ENCODE results near the gene ZMIZ1.
"Not testable (repeated sequence)": the region's sequence is repeated elsewhere in the genome, so short reads cannot be mapped to it uniquely, and the experiment has no call there.

The ZMIZ1 gene

GRCh38 chr10:79336276-79336675 lies 267.5 kb downstream of the ZMIZ1 start:
- no peaks in the 10 kb centered on the region for H3K27me3 ChIP-seq (ENCODE audit: insufficient read depth, low read depth)
- H3K27ac ChIP-seq, result no peak overlapping the region
- H3K79me2 ChIP-seq (ENCODE audit: insufficient read depth, low read depth), result no peaks in the 10 kb centered on the region
- peaks cover 8% of the 10 kb centered on the region for H3K4me1 ChIP-seq (ENCODE audit: low read depth, poor library complexity, severe bottlenecking)
- H3K36me3 ChIP-seq (ENCODE audit: insufficient read depth), result no peaks in the 10 kb centered on the region
- no peak overlapping the region for H3K4me2 ChIP-seq
- H3K4me3 ChIP-seq (IDR thresholded peaks at IDR 0.05; ENCODE audit: insufficient read depth, low read depth, low read length), result no peak overlapping the region
- H4K20me1 ChIP-seq (ENCODE audit: insufficient read depth), result no peaks in the 10 kb centered on the region
- no peak for TF ChIP-seq CTCF (conservative IDR thresholded peaks at IDR 0.05; ENCODE audit: low read depth, low read length)
- H2AFZ ChIP-seq (ENCODE audit: low read depth), result no peak overlapping the region
- H3K9ac ChIP-seq, result no peak overlapping the region

- Histone ChIP-seq H3K27ac (no peak overlapping the region), H4K20me1 (ENCODE audit: insufficient read depth) (no peaks in the 10 kb centered on the region), H3K4me2 (no peak overlapping the region), H3K4me1 (ENCODE audit: low read depth, poor library complexity, severe bottlenecking) (peaks cover 5% of the 10 kb centered on the region), H3K79me2 (ENCODE audit: insufficient read depth, low read depth) (no peaks in the 10 kb centered on the region), H3K36me3 (ENCODE audit: insufficient read depth) (no peaks in the 10 kb centered on the region), H2AFZ (ENCODE audit: low read depth) (no peak overlapping the region), H3K27me3 (ENCODE audit: insufficient read depth, low read depth) (no peaks in the 10 kb centered on the region), H3K4me3 (IDR thresholded peaks at IDR 0.05; ENCODE audit: insufficient read depth, low read depth, low read length) (no peak overlapping the region), H3K9ac (no peak overlapping the region)
- no peak for TF ChIP-seq CTCF (conservative IDR thresholded peaks at IDR 0.05; ENCODE audit: low read depth, low read length)
Observed at GRCh38 chr10:79336739-79337138, 268.0 kb downstream of the ZMIZ1 start.

- H2AFZ ChIP-seq (ENCODE audit: low read depth); H3K36me3 ChIP-seq (ENCODE audit: insufficient read depth); H3K9ac ChIP-seq; H3K27me3 ChIP-seq (ENCODE audit: insufficient read depth, low read depth); H3K4me2 ChIP-seq; H3K27ac ChIP-seq; H3K4me1 ChIP-seq (ENCODE audit: low read depth, poor library complexity, severe bottlenecking); H3K79me2 ChIP-seq (ENCODE audit: insufficient read depth, low read depth); H3K4me3 ChIP-seq (IDR thresholded peaks at IDR 0.05; ENCODE audit: insufficient read depth, low read depth, low read length); H4K20me1 ChIP-seq (ENCODE audit: insufficient read depth): not testable (repeated sequence)
Observed at GRCh38 chr10:79337783-79338469, 269.2 kb downstream of the ZMIZ1 start.

DNA sequence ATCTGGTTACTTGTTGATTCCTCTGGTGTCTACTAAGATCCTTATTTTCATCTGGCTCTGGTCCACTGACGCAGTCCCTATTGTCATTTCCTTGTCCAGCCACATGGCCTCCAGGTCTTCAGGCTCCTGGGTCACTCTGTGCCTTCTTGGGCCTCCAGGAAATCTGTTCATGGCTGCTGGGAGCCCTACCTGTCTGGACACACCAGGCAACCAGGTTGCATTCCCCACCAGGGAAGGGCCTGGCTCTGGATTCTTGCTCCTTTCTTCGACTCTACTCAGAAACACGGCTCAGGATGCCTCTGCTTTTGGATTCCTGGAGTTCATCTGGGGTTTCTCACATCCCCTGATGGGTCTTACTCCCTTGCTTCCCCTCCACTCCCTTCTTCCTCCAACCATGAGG lies 270.5 kb downstream of the ZMIZ1 start:
- H3K4me1 ChIP-seq (ENCODE audit: low read depth, poor library complexity, severe bottlenecking), result no peaks in the 10 kb centered on the region
- no peaks in the 10 kb centered on the region for H3K79me2 ChIP-seq (ENCODE audit: insufficient read depth, low read depth)
- H2AFZ ChIP-seq (ENCODE audit: low read depth), result no peak overlapping the region
- no peaks in the 10 kb centered on the region for H3K36me3 ChIP-seq (ENCODE audit: insufficient read depth)
- no peak overlapping the region for H3K27ac ChIP-seq
- H3K9ac ChIP-seq, result no peak overlapping the region
- H3K4me3 ChIP-seq (IDR thresholded peaks at IDR 0.05; ENCODE audit: insufficient read depth, low read depth, low read length), result no peak overlapping the region
- H4K20me1 ChIP-seq (ENCODE audit: insufficient read depth), result no peaks in the 10 kb centered on the region
- H3K27me3 ChIP-seq (ENCODE audit: insufficient read depth, low read depth), result no peaks in the 10 kb centered on the region
- TF ChIP-seq CTCF (conservative IDR thresholded peaks at IDR 0.05; ENCODE audit: low read depth, low read length), result no peak
- no peak overlapping the region for H3K4me2 ChIP-seq

GRCh38 chr10:79340646-79341244 lies 272.0 kb downstream of the ZMIZ1 start:
- no peaks in the 10 kb centered on the region for H3K36me3 ChIP-seq (ENCODE audit: insufficient read depth)
- no peaks in the 10 kb centered on the region for H3K27me3 ChIP-seq (ENCODE audit: insufficient read depth, low read depth)
- H2AFZ ChIP-seq (ENCODE audit: low read depth), result no peak overlapping the region
- no peak overlapping the region for H3K9ac ChIP-seq
- H3K4me3 ChIP-seq (IDR thresholded peaks at IDR 0.05; ENCODE audit: insufficient read depth, low read depth, low read length), result no peak overlapping the region
- no peaks in the 10 kb centered on the region for H4K20me1 ChIP-seq (ENCODE audit: insufficient read depth)
- no peaks in the 10 kb centered on the region for H3K79me2 ChIP-seq (ENCODE audit: insufficient read depth, low read depth)
- H3K4me1 ChIP-seq (ENCODE audit: low read depth, poor library complexity, severe bottlenecking), result peaks cover 5% of the 10 kb centered on the region
- TF ChIP-seq CTCF (conservative IDR thresholded peaks at IDR 0.05; ENCODE audit: low read depth, low read length), result no peak
- H3K4me2 ChIP-seq, result no peak overlapping the region
- no peak overlapping the region for H3K27ac ChIP-seq

Measured in KMS-11 (cell line).